ENCODE measurements around the gene POU3F1.

The POU3F1 gene

GRCh38 chr1:38003261-38004250, 43.0 kb downstream of the POU3F1 start:
- no peak for DNase-seq (ENCODE audit: low spot score)
- no peak for TF ChIP-seq CTCF (IDR thresholded peaks at IDR 0.05; ENCODE audit: extremely low read depth, insufficient read depth, missing control alignments)
- in situ Hi-C loops (cut with MboI; ENCODE audit: low pct_unique_long_range_greater_than_20kb, low sequenced_read_pairs, unreplicated experiment): no loop called here

GRCh38 chr1:38000529-38001455, 45.8 kb downstream of the POU3F1 start:
- TF ChIP-seq CTCF (IDR thresholded peaks at IDR 0.05; ENCODE audit: extremely low read depth, insufficient read depth, missing control alignments): no peak
- in situ Hi-C loops (cut with MboI; ENCODE audit: low pct_unique_long_range_greater_than_20kb, low sequenced_read_pairs, unreplicated experiment): no loop called here

GRCh38 chr1:38000233-38000528, 46.4 kb downstream of the POU3F1 start:
- no peak for TF ChIP-seq CTCF (IDR thresholded peaks at IDR 0.05; ENCODE audit: extremely low read depth, insufficient read depth, missing control alignments)
- DNase-seq (ENCODE audit: low spot score): no peak
- in situ Hi-C loops (cut with MboI; ENCODE audit: low pct_unique_long_range_greater_than_20kb, low sequenced_read_pairs, unreplicated experiment): no loop called here

More at GRCh38 chr1:38000529-38001455, 45.8 kb downstream of the POU3F1 start:
- no peak for DNase-seq (ENCODE audit: low spot score)

- in situ Hi-C loops (cut with MboI; ENCODE audit: low pct_unique_long_range_greater_than_20kb, low sequenced_read_pairs, unreplicated experiment): no loop called here
- no peak for TF ChIP-seq CTCF (IDR thresholded peaks at IDR 0.05; ENCODE audit: extremely low read depth, insufficient read depth, missing control alignments)
- no peak for DNase-seq (ENCODE audit: low spot score)
Observed at GRCh38 chr1:37999430-38000232, 47.0 kb downstream of the POU3F1 start.

GRCh38 chr1:37998913-37999429, 47.6 kb downstream of the POU3F1 start:
- no peak for DNase-seq (ENCODE audit: low spot score)
- TF ChIP-seq CTCF (IDR thresholded peaks at IDR 0.05; ENCODE audit: extremely low read depth, insufficient read depth, missing control alignments): no peak
- in situ Hi-C loops (cut with MboI; ENCODE audit: low pct_unique_long_range_greater_than_20kb, low sequenced_read_pairs, unreplicated experiment): no loop called here
